HepG2 (cell line): ENCODE data around the gene EIF1. TPM values are rescaled to one million over a fixed set of nuclear protein-coding genes. Genes with fewer than 3 reads are reported as not detected.

Experiments used
- HNRNPLL ChIP-seq: fragments of 200-400 bp; formaldehyde crosslinking; IDR thresholded peaks from 2 replicates; pipeline ENCODE4 v1.6.1; 2017; ENCODE audit warnings: mild to moderate bottlenecking, low read depth, low read length; ENCODE audit not compliant: poor library complexity, severe bottlenecking
- ZNF292 ChIP-seq: sonication (generic); formaldehyde crosslinking; IDR thresholded peaks from 2 replicates; pipeline ENCODE4 v1.8.1; 2022; ENCODE audit warnings: mild to moderate bottlenecking, low read depth, missing genetic modification reagents, borderline replicate concordance
- ZNF552 ChIP-seq: sonication (generic); formaldehyde crosslinking; IDR thresholded peaks from 2 replicates; pipeline ENCODE4 v1.9.0; 2022; ENCODE audit warnings: missing genetic modification reagents, mild to moderate bottlenecking, borderline replicate concordance
- polyA plus RNA-seq, 8 experiments: library from polyadenylated mRNA; depleted of rRNA in 3 of 8; stranded (reverse) in 7 of 8; unstranded in 1 of 8; fragments of >200 nt; fragmentation: Illumina TruSeq in 4 of 8; extraction: Trizol in 4 of 8; gene quantifications; 2 replicates each; pipeline versions ENCODE4 v1.2.1 to v1.2.3, GENCODE V29; 2011 to 2016; ENCODE audit warnings: low read depth in 4 of 8, missing spikeins in 1 of 8, mixed read lengths in 1 of 8; ENCODE audit not compliant: insufficient read depth in 1 of 8
- total RNA-seq, 5 experiments: library from RNA; depleted of rRNA; stranded (reverse); fragments of >200 nt; fragmentation: Illumina TruSeq; extraction: Trizol; gene quantifications; 2 replicates each; pipeline ENCODE4 v1.2.3, GENCODE V29; 2016; ENCODE audit warnings: low read depth in 1 of 5
- TF ChIP-seq, protein P1 (sequence below): sonication (generic); formaldehyde crosslinking; IDR thresholded peaks from 2 replicates; pipeline ENCODE4 v1.4.0; 2020; ENCODE audit warnings: low read depth, missing genetic modification reagents
- TF ChIP-seq, protein P2 (sequence below): sonication (generic); formaldehyde crosslinking; IDR thresholded peaks from 2 replicates; pipeline ENCODE4 v1.4.0; 2020; ENCODE audit warnings: missing genetic modification reagents

Gene EIF1
- total and polyA plus RNA-seq, 2 of the 13 experiments (the other 11 are each of a cell fraction or from before 2014, with no cell fraction given), result 147 to 517 TPM

DNA sequence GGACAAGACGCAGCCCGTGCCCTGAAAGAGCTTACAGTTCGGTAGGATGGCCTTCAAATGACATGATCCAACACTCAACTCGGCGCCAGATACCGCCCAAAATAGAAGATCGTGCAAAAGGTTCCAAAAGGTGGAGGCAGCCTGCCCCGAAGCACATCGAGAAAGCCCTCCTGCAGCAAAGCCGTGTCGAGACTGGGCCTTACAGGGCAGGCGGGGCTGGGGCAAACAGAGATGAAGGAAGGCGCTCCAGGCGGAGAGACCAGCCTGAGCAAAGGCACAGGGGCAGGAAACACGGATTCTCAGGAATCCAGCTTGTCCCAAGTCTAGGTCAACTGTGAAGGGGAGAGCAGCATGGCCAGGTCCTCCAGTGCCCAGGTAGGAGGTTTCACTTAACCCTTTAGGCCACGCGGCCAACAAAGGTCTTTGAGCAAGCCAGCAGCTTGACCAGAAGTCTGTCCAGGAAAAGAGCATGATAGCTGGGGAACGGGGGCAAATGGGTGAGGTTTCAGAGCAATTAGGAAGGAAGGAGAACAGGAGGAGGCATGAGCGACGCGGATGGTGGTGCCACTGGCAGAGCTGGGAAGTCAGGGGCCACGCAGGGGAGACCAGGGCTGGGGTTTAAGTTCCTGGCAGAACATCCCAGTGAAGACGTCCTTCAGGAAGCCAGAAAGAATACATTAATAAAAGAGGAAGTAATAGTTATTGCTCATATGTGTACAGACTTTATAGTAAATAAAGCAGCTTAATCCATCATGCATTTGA is 21.2 kb upstream of the EIF1 start (continued):
- TF ChIP-seq, protein P1, sequence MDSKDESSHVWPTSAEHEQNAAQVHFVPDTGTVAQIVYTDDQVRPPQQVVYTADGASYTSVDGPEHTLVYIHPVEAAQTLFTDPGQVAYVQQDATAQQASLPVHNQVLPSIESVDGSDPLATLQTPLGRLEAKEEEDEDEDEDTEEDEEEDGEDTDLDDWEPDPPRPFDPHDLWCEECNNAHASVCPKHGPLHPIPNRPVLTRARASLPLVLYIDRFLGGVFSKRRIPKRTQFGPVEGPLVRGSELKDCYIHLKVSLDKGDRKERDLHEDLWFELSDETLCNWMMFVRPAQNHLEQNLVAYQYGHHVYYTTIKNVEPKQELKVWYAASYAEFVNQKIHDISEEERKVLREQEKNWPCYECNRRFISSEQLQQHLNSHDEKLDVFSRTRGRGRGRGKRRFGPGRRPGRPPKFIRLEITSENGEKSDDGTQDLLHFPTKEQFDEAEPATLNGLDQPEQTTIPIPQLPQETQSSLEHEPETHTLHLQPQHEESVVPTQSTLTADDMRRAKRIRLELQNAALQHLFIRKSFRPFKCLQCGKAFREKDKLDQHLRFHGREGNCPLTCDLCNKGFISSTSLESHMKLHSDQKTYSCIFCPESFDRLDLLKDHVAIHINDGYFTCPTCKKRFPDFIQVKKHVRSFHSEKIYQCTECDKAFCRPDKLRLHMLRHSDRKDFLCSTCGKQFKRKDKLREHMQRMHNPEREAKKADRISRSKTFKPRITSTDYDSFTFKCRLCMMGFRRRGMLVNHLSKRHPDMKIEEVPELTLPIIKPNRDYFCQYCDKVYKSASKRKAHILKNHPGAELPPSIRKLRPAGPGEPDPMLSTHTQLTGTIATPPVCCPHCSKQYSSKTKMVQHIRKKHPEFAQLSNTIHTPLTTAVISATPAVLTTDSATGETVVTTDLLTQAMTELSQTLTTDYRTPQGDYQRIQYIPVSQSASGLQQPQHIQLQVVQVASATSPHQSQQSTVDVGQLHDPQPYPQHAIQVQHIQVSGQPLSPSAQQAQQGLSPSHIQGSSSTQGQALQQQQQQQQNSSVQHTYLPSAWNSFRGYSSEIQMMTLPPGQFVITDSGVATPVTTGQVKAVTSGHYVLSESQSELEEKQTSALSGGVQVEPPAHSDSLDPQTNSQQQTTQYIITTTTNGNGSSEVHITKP (CRISPR knock-in tag), result no peak
- TF ChIP-seq ZNF292 (CRISPR knock-in tag) (no peak), ZNF552 (CRISPR knock-in tag) (no peak), HNRNPLL (no peak)
- TF ChIP-seq, protein P2, sequence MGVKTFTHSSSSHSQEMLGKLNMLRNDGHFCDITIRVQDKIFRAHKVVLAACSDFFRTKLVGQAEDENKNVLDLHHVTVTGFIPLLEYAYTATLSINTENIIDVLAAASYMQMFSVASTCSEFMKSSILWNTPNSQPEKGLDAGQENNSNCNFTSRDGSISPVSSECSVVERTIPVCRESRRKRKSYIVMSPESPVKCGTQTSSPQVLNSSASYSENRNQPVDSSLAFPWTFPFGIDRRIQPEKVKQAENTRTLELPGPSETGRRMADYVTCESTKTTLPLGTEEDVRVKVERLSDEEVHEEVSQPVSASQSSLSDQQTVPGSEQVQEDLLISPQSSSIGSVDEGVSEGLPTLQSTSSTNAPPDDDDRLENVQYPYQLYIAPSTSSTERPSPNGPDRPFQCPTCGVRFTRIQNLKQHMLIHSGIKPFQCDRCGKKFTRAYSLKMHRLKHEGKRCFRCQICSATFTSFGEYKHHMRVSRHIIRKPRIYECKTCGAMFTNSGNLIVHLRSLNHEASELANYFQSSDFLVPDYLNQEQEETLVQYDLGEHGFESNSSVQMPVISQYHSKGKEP (CRISPR knock-in tag), result no peak
